HG02571 (cell line): ENCODE measurements around the gene ZNG1E.
"Not testable (repeated sequence)": the region's sequence is repeated elsewhere in the genome, so short reads cannot be mapped to it uniquely, and the experiment has no call there.

Experiments
- ATAC-seq: cut with Tn5 transposase; IDR thresholded peaks from one replicate; pipeline ENCODE4 v1.9.1; 2021; ENCODE audit warnings: mild to moderate bottlenecking, moderate library complexity; ENCODE audit not compliant: unreplicated experiment

ZNG1E gene

GRCh38 chr9:65675589-65676021, at the start of gene ZNG1E:
Gene ZNG1E (plus strand): TSS chr9:65675928. CDS start chr9:65675977, 49 bp downstream.
- not testable (repeated sequence) for ATAC-seq

- ATAC-seq = not testable (repeated sequence)
These were observed 2.1 kb upstream of the ZNG1E start for GRCh38 chr9:65673579-65673978.

GRCh38 chr9:65675018-65675417, 710 bp upstream of the ZNG1E start:
- ATAC-seq = not testable (repeated sequence)

- ATAC-seq = not testable (repeated sequence)
These were observed 661 bp downstream of the ZNG1E start for GRCh38 chr9:65676389-65676788.

GRCh38 chr9:65678533-65678932, 2.8 kb downstream of the ZNG1E start:
- ATAC-seq = not testable (repeated sequence)

GRCh38 chr9:65703550-65703949, 27.8 kb downstream of the ZNG1E start:
- ATAC-seq = not testable (repeated sequence)

GRCh38 chr9:65714445-65714844, 38.7 kb downstream of the ZNG1E start:
- ATAC-seq = not testable (repeated sequence)

GRCh38 chr9:65737096-65737564, 61.4 kb downstream of the ZNG1E start, which contains the start of gene FOXD4L4:
Gene FOXD4L4 (plus strand): TSS chr9:65737146. CDS start chr9:65737146, 0 bp downstream.
- not testable (repeated sequence) for ATAC-seq

GRCh38 chr9:65738133-65738532, 62.4 kb downstream of the ZNG1E start:
- not testable (repeated sequence) for ATAC-seq
